Stimulated activated CD8-positive, alpha-beta memory T cell treated with anti-CD3 and anti-CD28 coated beads, Interleukin-4, amount 100 ng/mL, for 48 hours (primary cell): ENCODE measurements around the gene AUTS2.

ENCODE experiments used
- DNase-seq: peaks from one replicate; pipeline ENCODE4 v3.0.0-alpha.2; 2020

The AUTS2 gene

DNA sequence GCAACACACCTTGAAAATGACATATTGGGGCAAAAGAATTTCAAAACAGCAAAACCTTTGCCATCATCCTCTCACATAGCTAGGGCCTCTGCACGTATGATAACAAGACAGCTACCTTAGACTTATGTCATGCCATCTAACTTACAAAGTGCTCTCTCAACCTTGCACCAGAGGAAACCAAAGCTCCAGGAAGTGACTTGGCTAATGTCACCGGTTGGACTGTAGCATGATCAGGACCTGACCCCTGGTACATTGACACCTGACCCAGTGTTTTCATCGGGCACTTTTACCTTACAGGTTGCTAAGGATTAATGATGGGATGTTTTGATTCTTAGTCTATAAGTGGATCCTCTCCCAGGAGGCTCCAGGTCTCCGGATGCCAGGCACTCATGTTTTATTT lies 1003.8 kb downstream of the AUTS2 start:
- no peak for DNase-seq

DNA sequence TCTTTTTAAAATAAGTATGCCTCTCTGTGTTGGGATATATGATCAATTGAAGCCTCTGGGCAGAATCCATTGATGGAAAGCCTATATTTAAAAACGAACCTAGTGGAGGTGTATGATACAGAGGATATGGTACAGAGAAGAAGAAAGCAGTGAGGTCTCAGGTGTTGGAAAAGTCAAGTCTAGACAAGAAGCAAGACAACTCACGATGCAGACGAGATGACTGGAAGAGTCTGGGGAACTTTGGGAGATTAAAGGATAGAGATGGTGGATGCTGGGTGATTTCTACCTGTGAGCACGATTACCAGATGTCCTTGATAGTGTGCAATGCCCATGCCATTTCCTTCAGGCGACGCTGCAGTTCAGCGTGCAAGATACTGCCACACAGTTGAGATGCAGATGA lies 1009.0 kb downstream of the AUTS2 start:
- DNase-seq: no peak

DNA sequence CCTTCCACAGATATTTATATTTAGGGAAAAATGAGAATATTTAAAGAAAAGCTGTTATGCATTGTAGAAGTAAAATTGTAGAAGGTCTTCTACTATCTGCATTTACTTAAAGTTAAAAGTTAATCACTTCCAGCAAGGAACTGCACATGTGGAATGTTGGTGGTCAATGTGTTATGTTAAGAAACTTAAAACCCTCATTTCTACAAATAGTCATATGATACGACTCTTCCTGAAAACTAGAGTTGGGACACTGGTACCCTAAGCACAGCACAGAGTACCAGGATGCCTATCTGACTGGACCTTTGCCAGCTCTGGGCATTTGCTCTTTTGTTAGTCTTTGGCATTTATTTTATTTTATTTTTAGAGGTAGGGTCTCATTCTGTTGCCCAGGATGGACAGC lies 1009.5 kb downstream of the AUTS2 start:
- DNase-seq: no peak

GRCh38 chr7:70608229-70608628 lies 1010.0 kb downstream of the AUTS2 start:
- no peak for DNase-seq

GRCh38 chr7:70612811-70613210 lies 1014.5 kb downstream of the AUTS2 start:
- DNase-seq: no peak

DNA sequence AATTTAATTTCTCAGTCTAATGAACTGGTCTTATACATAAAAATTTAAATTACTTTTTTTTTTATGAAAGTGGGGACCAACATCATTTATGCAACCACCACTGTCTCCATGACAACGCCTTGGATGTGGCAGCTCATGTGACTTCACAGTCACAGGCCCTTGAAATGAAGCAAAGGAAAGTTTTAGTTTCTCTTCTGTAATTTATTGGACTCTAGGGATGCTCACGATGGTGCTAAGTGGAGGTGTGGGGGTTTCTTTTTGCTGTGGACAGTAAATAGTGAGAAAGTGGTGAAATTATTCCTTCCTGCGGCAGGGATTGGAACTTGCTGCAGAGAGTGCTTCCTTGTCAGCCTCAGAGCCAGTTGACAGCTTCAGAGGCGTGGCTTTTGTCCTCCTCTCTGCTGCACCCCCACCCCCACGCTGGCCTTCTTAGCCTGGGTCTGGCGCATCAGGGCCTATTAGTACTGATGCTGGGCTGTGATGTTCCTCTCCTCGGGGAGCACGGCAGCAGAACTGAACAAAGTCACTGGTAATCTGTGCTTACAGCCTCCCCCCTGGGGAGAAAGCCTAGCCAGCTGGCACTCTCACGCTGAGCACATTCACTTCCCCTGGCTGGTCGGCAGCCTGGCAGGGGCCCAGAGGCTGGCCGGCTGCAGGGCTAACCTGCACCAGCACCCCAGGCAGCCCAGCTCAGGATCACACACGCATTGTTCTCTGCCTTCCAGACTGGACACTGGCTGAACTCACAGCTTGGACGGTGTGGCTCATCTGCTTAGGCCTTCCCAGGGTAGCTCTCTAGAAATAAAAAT lies 1016.2 kb downstream of the AUTS2 start:
- no peak for DNase-seq

GRCh38 chr7:70615066-70615606 lies 1016.9 kb downstream of the AUTS2 start:
- DNase-seq: no peak

DNA sequence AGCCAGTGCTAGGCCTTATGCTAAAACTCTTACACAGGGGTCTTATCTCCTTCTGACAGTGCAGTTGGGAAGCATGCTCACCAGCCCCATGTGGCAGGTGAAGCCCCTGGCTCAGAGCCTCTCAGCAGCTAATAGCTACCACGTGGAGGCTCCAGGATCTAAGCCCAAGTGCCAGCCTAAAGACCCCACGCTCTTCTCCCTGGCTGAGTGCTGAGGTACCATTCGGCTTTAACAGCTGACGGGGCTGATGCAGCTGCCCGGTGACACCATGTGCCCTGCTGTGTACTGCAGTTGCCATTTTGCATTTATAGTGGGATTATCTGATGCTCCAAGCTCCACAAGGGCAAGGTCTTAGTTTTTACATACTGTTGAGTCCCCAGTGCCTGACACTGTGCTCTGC lies 1017.9 kb downstream of the AUTS2 start:
- no peak for DNase-seq

DNA sequence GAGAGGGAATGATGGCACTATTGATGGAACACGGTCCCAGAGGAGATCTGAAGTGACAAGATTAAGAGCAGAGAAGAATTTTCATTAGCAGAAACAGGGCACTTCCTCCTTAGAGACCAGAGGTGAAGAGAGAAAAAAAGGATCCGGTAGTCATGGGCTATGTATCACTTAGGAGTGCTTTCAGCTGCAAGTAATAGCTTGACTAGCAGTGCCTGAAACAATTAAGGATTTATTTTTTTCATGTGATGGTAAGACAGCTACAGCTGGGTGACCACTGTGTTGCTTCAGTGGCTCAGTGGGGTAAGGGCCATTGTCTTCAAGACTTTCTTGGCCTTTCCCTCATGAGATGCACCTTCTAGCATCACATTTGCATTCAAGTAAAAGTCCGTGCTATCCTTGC lies 1018.5 kb downstream of the AUTS2 start:
- DNase-seq: no peak

GRCh38 chr7:70618020-70618551 lies 1019.8 kb downstream of the AUTS2 start:
- no peak for DNase-seq

GRCh38 chr7:70619130-70619529 lies 1020.9 kb downstream of the AUTS2 start:
- DNase-seq: no peak

- no peak for DNase-seq
Observed at GRCh38 chr7:70619659-70620058, 1021.4 kb downstream of the AUTS2 start.

GRCh38 chr7:70620333-70621055 lies 1022.2 kb downstream of the AUTS2 start:
- DNase-seq: no peak

DNA sequence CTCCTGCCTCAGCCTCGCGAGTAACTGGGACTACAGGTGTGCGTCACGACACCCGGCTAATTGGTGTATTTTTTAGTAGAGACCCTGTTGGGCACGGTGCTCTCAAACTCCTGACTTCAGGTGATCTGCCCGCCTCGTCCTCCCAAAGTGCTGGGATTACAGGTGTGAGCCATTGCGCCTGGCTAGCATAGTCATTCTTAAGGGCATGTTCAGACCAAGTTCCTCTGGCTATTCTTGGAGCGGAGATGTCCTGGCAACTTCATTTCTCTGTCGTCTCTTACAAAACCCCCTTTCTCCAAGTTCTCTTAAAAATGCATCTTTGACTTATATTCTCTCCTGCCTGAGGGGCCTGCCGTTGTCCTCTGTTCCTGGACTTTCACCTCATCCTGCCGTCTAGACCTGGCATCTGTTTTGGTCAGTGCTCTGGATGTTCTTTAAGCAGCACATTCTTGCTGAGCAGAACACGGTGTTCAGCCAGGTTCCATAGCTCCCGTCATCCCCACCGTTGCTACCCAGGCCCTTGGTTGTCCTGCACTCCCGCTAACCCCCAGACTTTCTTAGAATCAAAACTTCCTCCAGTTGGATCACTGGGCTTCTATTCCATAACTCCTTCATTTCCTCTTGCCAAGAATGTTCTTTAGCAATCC lies 1023.8 kb downstream of the AUTS2 start:
- no peak for DNase-seq

DNA sequence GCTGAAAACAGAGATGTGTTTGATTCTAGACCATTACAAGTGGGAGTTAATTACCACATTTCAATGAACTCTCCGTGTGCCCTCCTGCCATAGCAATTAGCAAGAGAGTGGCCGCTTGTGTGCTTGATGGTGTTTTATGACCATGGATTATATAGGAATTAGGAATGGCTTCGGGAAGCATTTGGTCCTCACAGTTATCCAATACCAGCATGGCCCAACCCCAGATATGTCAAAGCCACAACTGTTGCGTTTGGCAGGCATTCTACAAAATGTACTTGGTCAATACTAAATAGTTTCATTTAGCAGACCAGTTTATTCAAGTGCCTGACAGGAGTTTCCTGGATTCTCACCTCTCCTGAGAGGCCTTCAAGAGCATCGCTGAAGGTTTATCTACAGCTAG lies 1024.7 kb downstream of the AUTS2 start:
- DNase-seq: no peak

DNA sequence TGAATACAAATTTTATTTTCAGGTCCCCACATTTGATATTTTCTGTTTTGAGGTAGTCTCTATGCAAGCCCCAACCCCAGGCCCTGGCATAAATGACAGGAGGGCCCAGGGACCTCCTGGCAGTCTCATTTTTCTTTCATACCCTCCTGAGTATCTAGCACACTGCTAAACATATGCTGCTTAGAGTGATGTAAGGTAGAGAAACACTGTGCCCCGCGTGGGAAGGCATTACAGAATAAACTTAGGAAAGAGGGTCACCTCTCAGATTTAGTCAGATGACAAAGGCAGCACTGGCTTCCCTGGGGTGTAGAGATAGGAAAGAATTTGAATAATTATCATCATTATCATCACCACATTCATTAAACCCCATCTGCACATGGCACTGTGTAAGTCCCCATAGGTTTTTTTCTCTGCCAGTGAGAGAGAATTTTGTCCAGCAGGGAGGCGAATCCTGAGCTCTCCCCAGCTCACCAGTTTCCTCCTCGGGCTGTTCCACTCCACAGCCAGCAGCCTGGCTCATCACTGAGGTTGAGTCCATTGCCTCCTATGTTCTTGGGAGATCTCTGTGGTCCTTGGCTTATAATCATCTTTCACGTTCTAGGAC lies 1026.3 kb downstream of the AUTS2 start:
- no peak for DNase-seq

GRCh38 chr7:70627461-70627860 lies 1029.2 kb downstream of the AUTS2 start:
- DNase-seq: no peak

DNA sequence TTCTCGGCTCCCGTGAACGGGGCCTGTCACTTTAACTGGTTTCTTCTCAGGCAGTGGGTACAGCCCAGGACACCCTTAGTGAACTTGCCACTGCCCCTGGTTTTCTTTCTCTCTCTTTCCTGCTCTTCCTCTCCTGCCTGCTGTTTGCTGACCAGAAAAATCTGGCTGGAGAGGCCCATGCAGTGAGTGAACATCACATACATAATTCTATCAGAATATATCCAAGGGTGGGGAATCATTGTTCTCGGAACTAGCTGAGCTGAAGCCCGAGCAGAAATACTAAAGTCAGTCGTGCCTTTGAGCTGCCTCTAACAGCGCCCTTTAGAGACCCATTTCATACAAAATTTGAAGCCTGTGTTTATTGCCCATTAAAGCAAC lies 1032.2 kb downstream of the AUTS2 start:
- DNase-seq: no peak

GRCh38 chr7:70630818-70631457 lies 1032.7 kb downstream of the AUTS2 start:
- DNase-seq: no peak

- no peak for DNase-seq
Observed at GRCh38 chr7:70631718-70632117, 1033.4 kb downstream of the AUTS2 start.

DNA sequence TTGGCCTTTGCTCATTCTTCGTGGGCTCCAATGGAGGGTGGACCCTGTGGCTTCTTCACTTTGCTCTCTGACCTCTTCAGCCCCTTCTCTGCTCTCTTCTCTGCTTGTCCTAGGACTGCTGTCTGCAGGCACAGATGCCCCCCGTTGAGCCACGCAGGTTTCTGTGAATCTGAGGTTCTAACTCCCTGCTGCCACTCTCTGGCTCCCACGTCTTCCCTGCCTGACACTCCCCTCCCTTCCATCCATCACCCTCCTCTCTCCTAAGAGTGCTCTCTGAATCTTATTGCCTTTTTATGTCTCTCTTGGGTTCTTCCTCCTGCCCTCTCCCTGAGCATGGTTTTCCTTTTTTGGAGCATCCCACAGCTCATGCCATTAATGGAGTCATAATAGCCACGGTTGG lies 1034.1 kb downstream of the AUTS2 start:
- DNase-seq: no peak

DNA sequence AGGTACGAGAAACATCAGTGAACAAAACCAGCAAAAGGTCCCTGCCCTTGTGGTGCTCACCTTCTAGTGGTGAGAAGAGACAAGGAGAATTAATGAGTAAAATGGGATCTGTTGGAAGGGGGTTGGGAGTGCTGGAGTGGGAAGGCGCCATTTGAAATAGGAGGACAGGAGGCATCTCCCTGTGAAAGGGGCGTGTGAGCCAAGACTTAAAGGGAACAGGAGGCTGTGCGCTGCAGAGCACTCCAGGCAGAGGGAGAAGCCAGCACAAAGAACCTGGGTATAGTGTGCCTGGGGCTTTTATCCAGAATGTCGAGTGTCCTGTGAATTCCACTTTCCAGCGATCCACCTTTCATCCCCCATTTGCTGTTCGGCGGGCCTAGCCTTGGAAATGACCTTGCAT lies 1035.8 kb downstream of the AUTS2 start:
- no peak for DNase-seq
